GM19025 (cell line): ENCODE results near the gene TRIM14.
"Not testable (repeated sequence)": the region's sequence is repeated elsewhere in the genome, so short reads cannot be mapped to it uniquely, and the experiment has no call there.

Source experiments
- ATAC-seq: cut with Tn5 transposase; IDR thresholded peaks from one replicate; pipeline ENCODE4 v1.9.1; 2021; ENCODE audit warnings: mild to moderate bottlenecking, low read depth, moderate library complexity; ENCODE audit not compliant: unreplicated experiment

Gene TRIM14

GRCh38 chr9:98142925-98143481 is 24.0 kb upstream of the TRIM14 start:
- no peak for ATAC-seq

- no peak for ATAC-seq
Observed at GRCh38 chr9:98142182-98142907, 23.3 kb upstream of the TRIM14 start.

GRCh38 chr9:98140503-98140902 is 21.5 kb upstream of the TRIM14 start:
- ATAC-seq: no peak

- ATAC-seq: no peak
Observed at GRCh38 chr9:98136489-98136888, 17.5 kb upstream of the TRIM14 start.

- ATAC-seq: no peak
Observed at GRCh38 chr9:98135938-98136337, 16.9 kb upstream of the TRIM14 start.

- ATAC-seq: no peak
Observed at GRCh38 chr9:98135558-98135934, 16.5 kb upstream of the TRIM14 start.

- ATAC-seq: no peak
Observed at GRCh38 chr9:98134702-98135557, 15.9 kb upstream of the TRIM14 start.

- ATAC-seq: no peak
Observed at GRCh38 chr9:98132806-98133631, 14.0 kb upstream of the TRIM14 start.

GRCh38 chr9:98132158-98132557 is 13.1 kb upstream of the TRIM14 start:
- ATAC-seq: no peak

GRCh38 chr9:98130576-98131228 is 11.7 kb upstream of the TRIM14 start:
- ATAC-seq: no peak

GRCh38 chr9:98130060-98130459 is 11.0 kb upstream of the TRIM14 start:
- ATAC-seq: not testable (repeated sequence)

GRCh38 chr9:98129451-98129881 is 10.4 kb upstream of the TRIM14 start:
- no peak for ATAC-seq

GRCh38 chr9:98128316-98128715 is 9.3 kb upstream of the TRIM14 start:
- no peak for ATAC-seq

- no peak for ATAC-seq
Observed at GRCh38 chr9:98127226-98127625, 8.2 kb upstream of the TRIM14 start.

- ATAC-seq: no peak
Observed at GRCh38 chr9:98124637-98125426, 5.8 kb upstream of the TRIM14 start.

- not testable (repeated sequence) for ATAC-seq
Observed at GRCh38 chr9:98124091-98124490, 5.1 kb upstream of the TRIM14 start.

- no peak for ATAC-seq
Observed at GRCh38 chr9:98121058-98121457, 2.0 kb upstream of the TRIM14 start.

GRCh38 chr9:98120476-98120875 is 1.5 kb upstream of the TRIM14 start:
- no peak for ATAC-seq

- peak; percentile 46 for ATAC-seq
Observed at GRCh38 chr9:98117984-98118639, 910 bp downstream of the TRIM14 start.
